K562 (cell line): ENCODE data around the gene SAP25.

ENCODE experiments used
- JUN ChIP-seq, 2 experiments: sonication (generic) in 1 of 2; formaldehyde crosslinking in 1 of 2; IDR thresholded peaks; 2 replicates each; pipeline versions ENCODE4 v1.6.1 to v1.8.0; 2012 to 2022; ENCODE audit warnings: borderline replicate concordance in 2 of 2, mild to moderate bottlenecking in 2 of 2, improper control_type of control experiment in 1 of 2, low read depth in 1 of 2, low read length in 1 of 2, missing genetic modification reagents in 1 of 2
- RBM15 ChIP-seq: fragments of 200-400 bp; formaldehyde crosslinking; IDR thresholded peaks from 2 replicates; pipeline ENCODE4 v1.6.1; 2018; ENCODE audit warnings: mild to moderate bottlenecking, low read length, moderate library complexity; ENCODE audit not compliant: insufficient read depth
- TF ChIP-seq, protein P1 (sequence below), 3 experiments: IDR thresholded peaks in 2 of 3; conservative IDR thresholded peaks in 1 of 3; 2 replicates each; pipeline ENCODE4 v1.5.1; 2011 to 2012; ENCODE audit warnings: low read length in 3 of 3, mild to moderate bottlenecking in 3 of 3, control low read depth in 2 of 3, improper control_type of control experiment in 1 of 3, inconsistent platforms in 1 of 3, low read depth in 1 of 3, mixed read lengths in 1 of 3, moderate library complexity in 1 of 3; ENCODE audit not compliant: insufficient read depth in 2 of 3

DNA sequence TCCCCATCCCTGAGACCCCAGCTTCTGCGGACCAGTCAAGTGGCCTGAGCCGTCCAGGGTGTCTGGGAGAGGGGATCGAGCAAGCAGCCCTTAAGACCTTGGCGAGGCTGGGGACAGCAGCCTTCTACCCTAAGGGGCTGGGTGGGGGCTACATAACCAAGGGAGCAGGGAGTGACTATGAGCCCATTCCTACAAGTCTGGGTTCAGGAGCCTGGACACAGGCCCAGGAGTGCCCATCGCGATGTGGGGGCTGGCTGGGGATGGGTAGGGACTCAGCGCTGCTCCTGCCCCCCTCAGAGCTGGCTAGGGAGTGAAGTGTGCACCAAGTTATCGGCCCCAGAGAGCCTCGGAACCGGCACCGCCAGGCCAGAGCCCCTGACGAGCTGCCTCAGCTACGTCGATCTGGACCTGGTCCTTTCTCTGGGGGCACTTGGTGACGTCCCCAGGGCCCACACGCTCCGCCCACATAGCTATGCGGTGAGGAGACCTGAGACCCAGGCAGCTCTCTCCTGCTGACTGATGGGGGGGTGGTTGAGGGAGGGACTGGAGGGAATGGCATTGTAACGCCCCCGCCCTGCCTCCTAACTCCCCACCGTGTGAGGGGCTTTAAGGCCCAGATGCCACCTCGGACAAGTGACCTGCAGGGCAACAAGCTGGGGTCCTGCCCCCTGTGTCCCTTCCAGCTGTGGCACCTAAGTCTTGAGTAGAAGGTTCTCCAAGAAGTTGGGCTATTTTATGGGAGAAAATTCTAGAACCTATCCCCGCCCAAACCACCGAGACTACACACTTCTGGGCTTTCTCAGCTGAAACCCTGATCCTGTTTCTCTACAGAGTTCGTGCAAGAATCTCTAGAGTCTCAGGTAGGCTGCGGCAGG is 2.5 kb downstream of the SAP25 start:
- no peak for TF ChIP-seq RBM15
- TF ChIP-seq JUN (IDR thresholded peaks at IDR 0.05; ENCODE audit: borderline replicate concordance, low read depth, low read length): no peak
- TF ChIP-seq JUN (CRISPR knock-in tag; IDR thresholded peaks at IDR 0.05; ENCODE audit: borderline replicate concordance): no peak
- TF ChIP-seq, protein P1, sequence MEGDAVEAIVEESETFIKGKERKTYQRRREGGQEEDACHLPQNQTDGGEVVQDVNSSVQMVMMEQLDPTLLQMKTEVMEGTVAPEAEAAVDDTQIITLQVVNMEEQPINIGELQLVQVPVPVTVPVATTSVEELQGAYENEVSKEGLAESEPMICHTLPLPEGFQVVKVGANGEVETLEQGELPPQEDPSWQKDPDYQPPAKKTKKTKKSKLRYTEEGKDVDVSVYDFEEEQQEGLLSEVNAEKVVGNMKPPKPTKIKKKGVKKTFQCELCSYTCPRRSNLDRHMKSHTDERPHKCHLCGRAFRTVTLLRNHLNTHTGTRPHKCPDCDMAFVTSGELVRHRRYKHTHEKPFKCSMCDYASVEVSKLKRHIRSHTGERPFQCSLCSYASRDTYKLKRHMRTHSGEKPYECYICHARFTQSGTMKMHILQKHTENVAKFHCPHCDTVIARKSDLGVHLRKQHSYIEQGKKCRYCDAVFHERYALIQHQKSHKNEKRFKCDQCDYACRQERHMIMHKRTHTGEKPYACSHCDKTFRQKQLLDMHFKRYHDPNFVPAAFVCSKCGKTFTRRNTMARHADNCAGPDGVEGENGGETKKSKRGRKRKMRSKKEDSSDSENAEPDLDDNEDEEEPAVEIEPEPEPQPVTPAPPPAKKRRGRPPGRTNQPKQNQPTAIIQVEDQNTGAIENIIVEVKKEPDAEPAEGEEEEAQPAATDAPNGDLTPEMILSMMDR (IDR thresholded peaks at IDR 0.05 in 2 of 3, conservative IDR thresholded peaks at IDR 0.05 in 1 of 3; ENCODE audit: insufficient read depth in 2 of 3, low read depth in 1 of 3, low read length in 3 of 3): no peak
